GM23338 (cell line): ENCODE results near the gene CD44. TPM values are rescaled to one million over a fixed set of nuclear protein-coding genes. Genes with fewer than 3 reads are reported as not detected.

Experiments used
- CREB1 ChIP-seq: fragments of 250-450 bp; sonication (Bioruptor Pico); IDR thresholded peaks from 2 replicates; pipeline ENCODE4 v1.5.0; 2020; ENCODE audit warnings: low read depth, mild to moderate bottlenecking, moderate library complexity
- polyA plus RNA-seq: library from polyadenylated mRNA; unstranded; fragments of >200 nt; fragmentation: Nextera tagmentation; extraction: Ambion mirVana; gene quantifications from 2 replicates; pipeline ENCODE4 v1.2.1, GENCODE V29; 2016
- total RNA-seq: library from RNA; depleted of rRNA; stranded (reverse); fragments of >200 nt; shearing (Covaris generic); gene quantifications from 2 replicates; pipeline ENCODE4 v1.2.3, GENCODE V29; 2014
- TF ChIP-seq, protein P1 (sequence below): fragments of 250-450 bp; sonication (Bioruptor Pico); IDR thresholded peaks from 2 replicates; pipeline ENCODE4 v1.5.0; 2020; ENCODE audit warnings: mild to moderate bottlenecking, moderate library complexity
- TF ChIP-seq, protein P2 (sequence below): IDR thresholded peaks from one replicate; pipeline ENCODE4 v1.6.1; 2018; ENCODE audit warnings: antibody characterized with exemption; ENCODE audit not compliant: unreplicated experiment

CD44 gene
- total and polyA plus RNA-seq, 2 experiments from 2014 or later: 4.0 to 10.1 TPM

DNA sequence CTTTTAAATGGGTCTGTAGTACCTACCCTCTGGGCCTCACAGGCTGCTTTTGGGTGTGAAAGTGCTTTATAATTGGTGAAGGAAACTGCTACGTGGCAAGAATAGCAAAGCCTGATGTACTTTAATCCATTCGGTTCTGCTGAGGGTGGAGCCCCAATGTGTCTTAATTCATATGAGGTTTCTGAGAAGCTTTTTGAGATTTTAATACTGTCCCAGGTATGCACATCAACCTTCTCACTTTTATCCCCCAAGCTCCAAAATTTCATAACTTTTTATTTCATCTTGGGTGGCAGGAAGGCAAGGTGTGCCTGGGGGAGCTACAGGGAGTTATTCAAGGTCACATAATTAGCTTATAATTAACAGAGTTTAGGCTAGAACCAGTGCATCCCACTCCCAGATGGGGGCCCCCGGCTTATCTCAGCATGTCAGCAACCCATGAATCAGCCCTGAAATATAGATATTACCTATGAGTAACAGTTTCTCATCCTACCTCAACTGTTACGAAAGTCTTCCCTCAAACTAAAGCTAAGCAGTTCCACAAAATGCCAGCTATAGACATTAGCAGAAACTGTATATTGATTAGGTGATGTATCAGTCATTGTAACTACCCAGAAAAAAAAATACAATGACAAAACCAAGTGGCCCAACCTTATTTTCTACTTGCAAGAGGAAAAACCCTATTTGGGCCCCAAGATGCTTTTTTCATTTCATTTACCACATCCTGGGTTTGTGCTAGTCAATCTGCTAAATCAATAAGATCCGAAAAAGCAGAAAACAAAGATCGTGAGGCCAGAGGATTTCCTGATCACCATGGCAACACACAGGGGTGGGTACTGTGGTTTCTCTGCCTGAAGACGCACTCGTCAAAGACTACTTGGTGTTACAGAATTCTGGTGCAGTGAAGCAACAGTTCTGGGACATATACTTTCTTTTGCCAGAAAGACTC, 26.7 kb downstream of the CD44 start (continued):
- TF ChIP-seq, protein P1, sequence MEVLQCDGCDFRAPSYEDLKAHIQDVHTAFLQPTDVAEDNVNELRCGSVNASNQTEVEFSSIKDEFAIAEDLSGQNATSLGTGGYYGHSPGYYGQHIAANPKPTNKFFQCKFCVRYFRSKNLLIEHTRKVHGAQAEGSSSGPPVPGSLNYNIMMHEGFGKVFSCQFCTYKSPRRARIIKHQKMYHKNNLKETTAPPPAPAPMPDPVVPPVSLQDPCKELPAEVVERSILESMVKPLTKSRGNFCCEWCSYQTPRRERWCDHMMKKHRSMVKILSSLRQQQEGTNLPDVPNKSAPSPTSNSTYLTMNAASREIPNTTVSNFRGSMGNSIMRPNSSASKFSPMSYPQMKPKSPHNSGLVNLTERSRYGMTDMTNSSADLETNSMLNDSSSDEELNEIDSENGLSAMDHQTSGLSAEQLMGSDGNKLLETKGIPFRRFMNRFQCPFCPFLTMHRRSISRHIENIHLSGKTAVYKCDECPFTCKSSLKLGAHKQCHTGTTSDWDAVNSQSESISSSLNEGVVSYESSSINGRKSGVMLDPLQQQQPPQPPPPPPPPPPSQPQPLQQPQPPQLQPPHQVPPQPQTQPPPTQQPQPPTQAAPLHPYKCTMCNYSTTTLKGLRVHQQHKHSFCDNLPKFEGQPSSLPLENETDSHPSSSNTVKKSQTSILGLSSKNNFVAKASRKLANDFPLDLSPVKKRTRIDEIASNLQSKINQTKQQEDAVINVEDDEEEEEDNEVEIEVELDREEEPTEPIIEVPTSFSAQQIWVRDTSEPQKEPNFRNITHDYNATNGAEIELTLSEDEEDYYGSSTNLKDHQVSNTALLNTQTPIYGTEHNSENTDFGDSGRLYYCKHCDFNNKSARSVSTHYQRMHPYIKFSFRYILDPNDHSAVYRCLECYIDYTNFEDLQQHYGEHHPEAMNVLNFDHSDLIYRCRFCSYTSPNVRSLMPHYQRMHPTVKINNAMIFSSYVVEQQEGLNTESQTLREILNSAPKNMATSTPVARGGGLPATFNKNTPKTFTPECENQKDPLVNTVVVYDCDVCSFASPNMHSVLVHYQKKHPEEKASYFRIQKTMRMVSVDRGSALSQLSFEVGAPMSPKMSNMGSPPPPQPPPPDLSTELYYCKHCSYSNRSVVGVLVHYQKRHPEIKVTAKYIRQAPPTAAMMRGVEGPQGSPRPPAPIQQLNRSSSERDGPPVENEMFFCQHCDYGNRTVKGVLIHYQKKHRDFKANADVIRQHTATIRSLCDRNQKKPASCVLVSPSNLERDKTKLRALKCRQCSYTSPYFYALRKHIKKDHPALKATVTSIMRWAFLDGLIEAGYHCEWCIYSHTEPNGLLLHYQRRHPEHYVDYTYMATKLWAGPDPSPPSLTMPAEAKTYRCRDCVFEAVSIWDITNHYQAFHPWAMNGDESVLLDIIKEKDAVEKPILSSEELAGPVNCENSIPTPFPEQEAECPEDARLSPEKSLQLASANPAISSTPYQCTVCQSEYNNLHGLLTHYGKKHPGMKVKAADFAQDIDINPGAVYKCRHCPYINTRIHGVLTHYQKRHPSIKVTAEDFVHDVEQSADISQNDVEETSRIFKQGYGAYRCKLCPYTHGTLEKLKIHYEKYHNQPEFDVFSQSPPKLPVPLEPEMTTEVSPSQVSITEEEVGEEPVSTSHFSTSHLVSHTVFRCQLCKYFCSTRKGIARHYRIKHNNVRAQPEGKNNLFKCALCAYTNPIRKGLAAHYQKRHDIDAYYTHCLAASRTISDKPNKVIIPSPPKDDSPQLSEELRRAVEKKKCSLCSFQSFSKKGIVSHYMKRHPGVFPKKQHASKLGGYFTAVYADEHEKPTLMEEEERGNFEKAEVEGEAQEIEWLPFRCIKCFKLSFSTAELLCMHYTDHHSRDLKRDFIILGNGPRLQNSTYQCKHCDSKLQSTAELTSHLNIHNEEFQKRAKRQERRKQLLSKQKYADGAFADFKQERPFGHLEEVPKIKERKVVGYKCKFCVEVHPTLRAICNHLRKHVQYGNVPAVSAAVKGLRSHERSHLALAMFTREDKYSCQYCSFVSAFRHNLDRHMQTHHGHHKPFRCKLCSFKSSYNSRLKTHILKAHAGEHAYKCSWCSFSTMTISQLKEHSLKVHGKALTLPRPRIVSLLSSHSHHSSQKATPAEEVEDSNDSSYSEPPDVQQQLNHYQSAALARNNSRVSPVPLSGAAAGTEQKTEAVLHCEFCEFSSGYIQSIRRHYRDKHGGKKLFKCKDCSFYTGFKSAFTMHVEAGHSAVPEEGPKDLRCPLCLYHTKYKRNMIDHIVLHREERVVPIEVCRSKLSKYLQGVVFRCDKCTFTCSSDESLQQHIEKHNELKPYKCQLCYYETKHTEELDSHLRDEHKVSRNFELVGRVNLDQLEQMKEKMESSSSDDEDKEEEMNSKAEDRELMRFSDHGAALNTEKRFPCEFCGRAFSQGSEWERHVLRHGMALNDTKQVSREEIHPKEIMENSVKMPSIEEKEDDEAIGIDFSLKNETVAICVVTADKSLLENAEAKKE (CRISPR knock-in tag): no peak
- no peak for TF ChIP-seq CREB1
- TF ChIP-seq, protein P2, sequence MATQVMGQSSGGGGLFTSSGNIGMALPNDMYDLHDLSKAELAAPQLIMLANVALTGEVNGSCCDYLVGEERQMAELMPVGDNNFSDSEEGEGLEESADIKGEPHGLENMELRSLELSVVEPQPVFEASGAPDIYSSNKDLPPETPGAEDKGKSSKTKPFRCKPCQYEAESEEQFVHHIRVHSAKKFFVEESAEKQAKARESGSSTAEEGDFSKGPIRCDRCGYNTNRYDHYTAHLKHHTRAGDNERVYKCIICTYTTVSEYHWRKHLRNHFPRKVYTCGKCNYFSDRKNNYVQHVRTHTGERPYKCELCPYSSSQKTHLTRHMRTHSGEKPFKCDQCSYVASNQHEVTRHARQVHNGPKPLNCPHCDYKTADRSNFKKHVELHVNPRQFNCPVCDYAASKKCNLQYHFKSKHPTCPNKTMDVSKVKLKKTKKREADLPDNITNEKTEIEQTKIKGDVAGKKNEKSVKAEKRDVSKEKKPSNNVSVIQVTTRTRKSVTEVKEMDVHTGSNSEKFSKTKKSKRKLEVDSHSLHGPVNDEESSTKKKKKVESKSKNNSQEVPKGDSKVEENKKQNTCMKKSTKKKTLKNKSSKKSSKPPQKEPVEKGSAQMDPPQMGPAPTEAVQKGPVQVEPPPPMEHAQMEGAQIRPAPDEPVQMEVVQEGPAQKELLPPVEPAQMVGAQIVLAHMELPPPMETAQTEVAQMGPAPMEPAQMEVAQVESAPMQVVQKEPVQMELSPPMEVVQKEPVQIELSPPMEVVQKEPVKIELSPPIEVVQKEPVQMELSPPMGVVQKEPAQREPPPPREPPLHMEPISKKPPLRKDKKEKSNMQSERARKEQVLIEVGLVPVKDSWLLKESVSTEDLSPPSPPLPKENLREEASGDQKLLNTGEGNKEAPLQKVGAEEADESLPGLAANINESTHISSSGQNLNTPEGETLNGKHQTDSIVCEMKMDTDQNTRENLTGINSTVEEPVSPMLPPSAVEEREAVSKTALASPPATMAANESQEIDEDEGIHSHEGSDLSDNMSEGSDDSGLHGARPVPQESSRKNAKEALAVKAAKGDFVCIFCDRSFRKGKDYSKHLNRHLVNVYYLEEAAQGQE: no peak
